Measurements from ENCODE around the gene HOXA3.
A peak's percentile ranks its signal among the peaks of the same experiment; 100 is the strongest.

HOXA3 gene

DNA sequence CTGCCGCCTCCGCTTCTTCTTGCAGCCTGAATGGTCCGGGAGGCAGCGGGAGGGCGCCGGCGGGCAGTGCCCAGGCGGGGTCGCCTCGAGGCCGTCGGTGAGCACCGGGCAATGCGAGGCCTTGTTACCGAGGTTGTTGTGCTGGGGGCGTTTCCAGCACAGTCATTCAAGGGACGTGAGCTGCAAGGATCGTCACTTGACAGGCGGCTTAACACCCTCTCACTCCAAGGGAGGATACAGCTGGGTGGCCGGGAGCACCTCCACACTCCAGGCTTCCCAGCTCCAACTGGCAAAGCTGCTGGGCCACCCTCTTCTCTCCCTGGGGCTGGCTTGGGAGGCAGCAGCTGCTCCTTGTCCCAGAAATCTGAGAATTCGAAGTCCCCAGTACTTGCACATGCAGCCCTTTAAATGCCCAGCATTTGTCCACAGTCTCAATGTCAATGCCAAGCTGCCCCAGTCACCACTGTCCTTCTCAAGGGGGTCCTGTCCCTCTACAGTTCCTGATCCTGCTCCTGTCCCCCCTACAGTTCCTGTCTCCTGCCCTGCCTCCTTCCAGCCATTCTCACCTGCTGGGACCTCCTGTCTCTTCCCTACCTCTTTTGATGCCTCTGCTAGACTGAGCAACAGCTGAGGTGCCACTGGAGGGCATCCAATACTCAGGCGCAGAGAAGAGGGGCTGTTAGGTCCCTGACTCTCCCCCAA lies 37.1 kb upstream of the HOXA3 start:
- no peak for FAIRE-seq

DNA sequence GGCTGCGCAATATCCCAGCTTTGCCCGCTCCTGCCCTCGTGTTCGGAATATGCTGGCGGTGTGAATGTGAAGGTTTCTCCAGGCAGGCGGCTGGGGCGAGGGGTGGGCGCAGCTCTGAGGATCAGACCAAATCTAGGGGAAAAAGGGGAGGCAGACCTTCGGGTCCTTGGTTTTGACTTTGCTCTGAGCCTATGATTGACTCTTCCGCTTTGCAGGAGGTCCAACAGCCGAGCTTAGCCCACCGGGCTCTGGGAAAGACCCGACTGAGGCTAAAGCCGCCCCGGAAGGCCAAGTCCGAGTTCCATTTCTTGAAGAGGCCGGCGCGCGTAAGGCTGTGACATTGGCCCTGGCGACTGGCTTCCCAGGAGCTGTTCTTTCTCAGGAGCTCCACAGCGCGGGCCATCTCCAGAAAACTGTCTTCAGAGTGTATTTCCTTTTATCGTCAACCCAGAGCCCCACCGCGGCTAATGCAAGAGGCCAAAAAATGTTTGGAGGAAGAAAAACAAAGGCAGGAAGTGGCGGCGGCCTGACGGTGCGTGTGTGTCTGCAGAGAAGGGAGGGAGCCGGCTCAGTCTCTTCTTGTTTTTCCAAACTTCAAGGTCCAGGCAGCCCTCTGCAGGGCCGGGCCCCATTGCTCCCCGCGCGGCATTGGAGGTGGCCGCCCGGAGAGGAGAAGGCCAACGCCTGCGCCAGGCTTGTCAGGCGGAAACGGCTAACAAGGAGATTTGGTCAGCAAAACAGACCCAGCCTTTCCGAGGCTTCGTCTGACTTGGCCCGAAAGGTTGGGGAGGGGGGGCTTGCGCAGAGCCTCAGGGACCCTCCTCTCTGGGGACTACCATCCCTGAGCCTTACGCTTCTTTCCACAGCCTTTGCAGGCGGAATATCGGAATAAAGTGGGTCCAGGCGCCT lies 36.3 kb upstream of the HOXA3 start:
- FAIRE-seq: no peak

GRCh38 chr7:27187475-27188385 lies 35.3 kb upstream of the HOXA3 start:
- FAIRE-seq: no peak

GRCh38 chr7:27186668-27187474 lies 34.5 kb upstream of the HOXA3 start:
- peak; percentile 61 for FAIRE-seq

- FAIRE-seq: no peak
These were observed 33.7 kb upstream of the HOXA3 start for GRCh38 chr7:27185854-27186667.

GRCh38 chr7:27185013-27185853 lies 32.9 kb upstream of the HOXA3 start, which contains the start of gene HOXA11:
HOXA11 (minus strand) TSS chr7:27185232; CDS start chr7:27185144, 88 bp downstream.
- FAIRE-seq: peak; percentile 93

- FAIRE-seq: no peak
These were observed 32.1 kb upstream of the HOXA3 start for GRCh38 chr7:27184337-27185012.

- no peak for FAIRE-seq
These were observed 31.4 kb upstream of the HOXA3 start for GRCh38 chr7:27183682-27184336.

DNA sequence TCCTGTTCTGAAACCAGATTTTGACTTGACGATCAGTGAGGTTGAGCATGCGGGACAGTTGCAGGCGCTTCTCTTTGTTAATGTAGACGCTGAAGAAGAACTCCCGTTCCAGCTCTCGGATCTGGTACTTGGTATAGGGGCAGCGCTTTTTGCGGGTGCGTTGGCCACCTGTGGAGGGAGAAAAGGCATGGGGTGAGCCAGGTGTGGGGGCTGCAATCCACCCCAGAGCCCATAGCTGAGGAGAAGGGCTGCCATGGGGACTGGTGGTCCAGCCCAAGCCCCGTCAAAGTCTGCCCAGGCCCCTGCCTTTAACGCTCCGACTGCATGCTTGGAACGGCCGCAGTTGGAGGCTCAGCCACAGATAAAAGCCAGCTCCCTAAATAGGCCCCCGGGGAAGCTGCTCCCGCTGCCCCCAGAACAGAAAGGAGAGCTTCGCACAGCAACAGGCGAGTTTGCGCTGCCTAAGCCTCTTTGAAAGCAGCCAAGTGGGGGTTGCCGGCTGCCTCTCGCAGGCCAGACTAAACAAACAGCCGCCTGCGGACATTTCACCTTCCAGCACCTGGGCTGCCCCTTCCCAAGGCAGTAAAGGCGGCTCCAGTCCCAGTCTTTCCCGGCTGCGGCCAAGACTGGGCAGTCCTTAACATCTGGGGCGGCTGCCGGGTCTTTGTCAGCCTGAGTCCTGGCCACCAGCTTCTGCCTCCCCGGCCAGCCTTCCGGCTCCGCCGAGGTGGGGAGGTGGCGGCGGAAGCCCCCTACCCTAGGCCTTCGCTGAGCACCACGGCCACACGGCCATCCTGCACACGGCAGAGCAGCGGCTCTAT lies 30.7 kb upstream of the HOXA3 start:
- FAIRE-seq: no peak

DNA sequence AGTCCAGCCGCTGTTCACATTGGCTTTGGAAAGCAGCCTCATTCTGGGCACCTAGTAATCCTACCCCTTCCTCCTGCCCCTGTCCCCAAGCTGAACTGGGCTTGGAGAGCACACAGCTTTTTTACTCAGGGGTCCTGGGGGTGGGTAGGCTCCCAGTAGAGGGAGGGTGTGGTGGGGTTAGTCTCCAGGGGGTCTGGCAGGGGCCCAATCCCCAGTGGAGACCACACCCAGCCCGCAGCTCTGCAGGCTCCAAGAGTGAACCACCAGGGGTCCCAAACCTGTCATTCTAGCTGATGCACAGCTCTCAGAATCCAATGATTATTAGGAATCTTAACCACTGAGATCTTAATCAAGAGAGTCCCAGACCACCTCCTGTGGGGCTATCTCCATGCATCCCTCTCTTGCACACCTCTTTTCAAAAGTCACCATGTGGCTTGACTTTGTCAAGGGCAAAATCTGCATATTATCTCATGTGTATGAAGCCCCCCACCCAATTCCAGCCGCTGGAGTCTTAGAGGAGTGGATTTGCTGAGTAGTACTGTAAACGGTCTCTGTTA lies 30.0 kb upstream of the HOXA3 start:
- FAIRE-seq: no peak

- no peak for FAIRE-seq
These were observed 29.5 kb upstream of the HOXA3 start for GRCh38 chr7:27181795-27182275.

GRCh38 chr7:27180431-27181420 lies 28.3 kb upstream of the HOXA3 start:
- FAIRE-seq: no peak

GRCh38 chr7:27179503-27180430 lies 27.4 kb upstream of the HOXA3 start:
- peak; percentile 23 for FAIRE-seq

- no peak for FAIRE-seq
These were observed 26.6 kb upstream of the HOXA3 start for GRCh38 chr7:27179030-27179429.

- no peak for FAIRE-seq
These were observed 26.0 kb upstream of the HOXA3 start for GRCh38 chr7:27178366-27178765.
